ENCODE data around the gene IRX1.

IRX1 gene

DNA sequence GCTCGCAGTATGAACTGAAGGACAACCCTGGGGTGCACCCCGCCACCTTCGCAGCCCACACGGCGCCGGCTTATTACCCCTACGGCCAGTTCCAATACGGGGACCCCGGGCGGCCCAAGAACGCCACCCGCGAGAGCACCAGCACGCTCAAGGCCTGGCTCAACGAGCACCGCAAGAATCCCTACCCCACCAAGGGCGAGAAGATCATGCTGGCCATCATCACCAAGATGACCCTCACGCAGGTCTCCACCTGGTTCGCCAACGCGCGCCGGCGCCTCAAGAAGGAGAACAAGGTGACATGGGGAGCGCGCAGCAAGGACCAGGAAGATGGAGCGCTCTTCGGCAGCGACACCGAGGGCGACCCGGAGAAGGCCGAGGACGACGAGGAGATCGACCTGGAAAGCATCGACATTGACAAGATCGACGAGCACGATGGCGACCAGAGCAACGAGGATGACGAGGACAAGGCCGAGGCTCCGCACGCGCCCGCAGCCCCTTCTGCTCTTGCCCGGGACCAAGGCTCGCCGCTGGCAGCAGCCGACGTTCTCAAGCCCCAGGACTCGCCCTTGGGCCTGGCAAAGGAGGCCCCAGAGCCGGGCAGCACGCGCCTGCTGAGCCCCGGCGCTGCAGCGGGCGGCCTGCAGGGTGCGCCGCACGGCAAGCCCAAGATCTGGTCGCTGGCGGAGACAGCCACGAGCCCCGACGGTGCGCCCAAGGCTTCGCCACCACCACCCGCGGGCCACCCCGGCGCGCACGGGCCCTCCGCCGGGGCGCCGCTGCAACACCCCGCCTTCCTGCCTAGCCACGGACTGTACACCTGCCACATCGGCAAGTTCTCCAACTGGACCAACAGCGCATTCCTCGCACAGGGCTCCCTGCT, 3.8 kb downstream of the IRX1 start:
- H3K4me2 ChIP-seq (ENCODE audit: insufficient read depth, low read length, poor library complexity, severe bottlenecking) = peak overlapping the region; percentile 75
- WGBS, 2 donors (ENCODE audit: extremely low coverage in 2 of 2, insufficient read length in 2 of 2, insufficient replicate concordance in 1 of 2) = no CpG with 5 or more reads among the region's 86 CpGs
- peak overlapping the region; percentile 84 for H2BK12ac ChIP-seq (ENCODE audit: low read length)
- peak overlapping the region; percentile 44 for H3K9ac ChIP-seq (ENCODE audit: low read depth, low read length, poor library complexity)
- peak overlapping the region; percentile 99 for H2BK15ac ChIP-seq (ENCODE audit: low read length)
- peak overlapping the region; percentile 72 for H2BK120ac ChIP-seq (ENCODE audit: low read depth, low read length)
- peak overlapping the region; percentile 96 for H3K18ac ChIP-seq (ENCODE audit: low read length)
- peaks cover 5% of the 10 kb centered on the region for H3K79me1 ChIP-seq (ENCODE audit: low read depth, low read length)
- H3K4ac ChIP-seq (ENCODE audit: low read length) = peak overlapping the region; percentile 23
- H4K8ac ChIP-seq (ENCODE audit: low read depth, low read length) = no peak overlapping the region
- peak overlapping the region; percentile 85 for H3K23ac ChIP-seq (ENCODE audit: low read depth, low read length, poor library complexity)
- DNase-seq (ENCODE audit: low spot score) = no peak
- peak overlapping the region; percentile 71 for H2AK5ac ChIP-seq (ENCODE audit: low read depth, low read length)
- H3K9me3 ChIP-seq (replicated peaks in 1 of 2; ENCODE audit: control insufficient read depth in 2 of 2, insufficient read depth in 1 of 2, low read depth in 1 of 2, low read length in 2 of 2) = peaks cover 3 to 41% of the 10 kb centered on the region in 2 donors
- H3K4me1 ChIP-seq (ENCODE audit: control insufficient read depth in 2 of 2, insufficient read depth in 1 of 2, low read depth in 1 of 2, low read length in 2 of 2) = peaks cover 3 to 14% of the 10 kb centered on the region in 2 donors
- H2BK5ac ChIP-seq (ENCODE audit: low read length) = peak overlapping the region; percentile 8
- peak overlapping the region in 1 of 2 donors; percentile 48 for H3K4me3 ChIP-seq (ENCODE audit: low read length in 2 of 2)
- H4K91ac ChIP-seq (ENCODE audit: low read depth, low read length, poor library complexity) = peak overlapping the region; percentile 53
- H3K36me3 ChIP-seq (replicated peaks in 1 of 2; ENCODE audit: control insufficient read depth in 2 of 2, insufficient read depth in 2 of 2, low read length in 2 of 2) = peaks cover 0 to 55% of the 10 kb centered on the region in 2 donors
- no peak overlapping the region for H2AFZ ChIP-seq (ENCODE audit: low read length)
- peak overlapping the region; percentile 82 for H3K14ac ChIP-seq (ENCODE audit: low read length)
- H3K27me3 ChIP-seq (ENCODE audit: control insufficient read depth in 3 of 3, insufficient read depth in 3 of 3, low read depth in 1 of 3, low read length in 3 of 3) = peaks cover 0 to 92% (median 44%) of the 10 kb centered on the region in 3 experiments
- no peak overlapping the region for H3K27ac ChIP-seq (replicated peaks; ENCODE audit: low read length)

DNA sequence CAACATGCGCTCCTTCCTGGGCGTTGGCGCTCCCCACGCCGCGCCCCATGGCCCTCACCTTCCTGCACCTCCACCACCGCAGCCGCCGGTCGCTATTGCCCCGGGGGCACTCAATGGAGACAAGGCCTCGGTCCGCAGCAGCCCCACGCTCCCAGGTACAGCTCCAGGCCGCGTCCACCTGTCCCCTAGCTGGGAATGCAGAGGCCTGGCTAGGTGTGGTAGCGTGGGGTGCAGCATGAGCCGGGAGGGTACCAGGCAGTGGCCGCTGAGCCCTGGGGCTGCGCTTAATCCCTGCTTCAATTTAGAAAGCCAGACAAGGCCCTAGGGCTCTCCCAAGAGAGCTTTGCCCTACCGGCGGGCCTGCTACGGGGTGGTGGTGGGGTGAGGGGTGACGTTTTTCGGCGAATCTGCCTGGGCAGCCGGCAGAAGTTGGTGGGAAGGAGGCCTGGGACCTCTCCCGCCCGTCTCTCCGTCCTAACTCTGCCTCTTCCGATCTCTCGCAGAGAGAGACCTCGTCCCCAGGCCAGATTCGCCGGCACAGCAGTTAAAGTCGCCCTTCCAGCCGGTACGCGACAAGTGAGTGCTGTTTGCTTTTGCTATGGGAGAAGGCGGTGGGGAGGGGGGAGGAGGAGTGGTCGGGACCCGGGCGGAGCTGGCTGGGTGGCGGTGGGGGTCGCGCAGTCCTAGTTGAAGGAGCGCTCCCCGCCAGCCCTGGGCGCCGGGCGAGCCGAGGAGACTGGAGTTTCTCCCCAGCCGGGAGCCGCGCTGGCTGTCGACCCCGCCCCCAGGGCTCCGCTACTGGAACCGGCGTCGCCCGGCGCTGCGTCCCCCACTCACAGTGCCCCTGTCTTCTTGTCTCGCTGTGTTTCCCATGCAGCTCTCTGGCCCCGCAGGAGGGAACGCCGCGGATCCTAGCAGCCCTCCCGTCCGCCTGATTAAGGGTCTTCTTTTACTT, 4.8 kb downstream of the IRX1 start:
- peak overlapping the region; percentile 75 for H3K4me2 ChIP-seq (ENCODE audit: insufficient read depth, low read length, poor library complexity, severe bottlenecking)
- H2AFZ ChIP-seq (ENCODE audit: low read length) = no peak overlapping the region

GRCh38 chr5:3601061-3601710, 5.6 kb downstream of the IRX1 start:
- Histone ChIP-seq H3K4me2 (ENCODE audit: insufficient read depth, low read length, poor library complexity, severe bottlenecking) (peak overlapping the region; percentile 75), H4K91ac (ENCODE audit: low read depth, low read length, poor library complexity) (no peak overlapping the region), H2BK5ac (ENCODE audit: low read length) (no peak overlapping the region), H3K27me3 (ENCODE audit: control insufficient read depth in 3 of 3, insufficient read depth in 3 of 3, low read depth in 1 of 3, low read length in 3 of 3) (peaks cover 0 to 97% (median 42%) of the 10 kb centered on the region in 3 experiments), H2BK12ac (ENCODE audit: low read length) (no peak overlapping the region), H3K14ac (ENCODE audit: low read length) (no peak overlapping the region), H2AK5ac (ENCODE audit: low read depth, low read length) (no peak overlapping the region), H2BK120ac (ENCODE audit: low read depth, low read length) (no peak overlapping the region), H3K23ac (ENCODE audit: low read depth, low read length, poor library complexity) (no peak overlapping the region), H3K4ac (ENCODE audit: low read length) (no peak overlapping the region), H3K4me1 (ENCODE audit: control insufficient read depth in 2 of 2, insufficient read depth in 1 of 2, low read depth in 1 of 2, low read length in 2 of 2) (peaks cover 0 to 14% of the 10 kb centered on the region in 2 donors), H4K8ac (ENCODE audit: low read depth, low read length) (no peak overlapping the region), H3K9me3 (replicated peaks in 1 of 2; ENCODE audit: control insufficient read depth in 2 of 2, insufficient read depth in 1 of 2, low read depth in 1 of 2, low read length in 2 of 2) (peaks cover 3 to 44% of the 10 kb centered on the region in 2 donors), H3K27ac (replicated peaks; ENCODE audit: low read length) (no peak overlapping the region), H3K4me3 (ENCODE audit: low read length in 2 of 2) (no peak overlapping the region), H2BK15ac (ENCODE audit: low read length) (no peak overlapping the region), H3K18ac (ENCODE audit: low read length) (no peak overlapping the region), H3K36me3 (replicated peaks in 1 of 2; ENCODE audit: control insufficient read depth in 2 of 2, insufficient read depth in 2 of 2, low read length in 2 of 2) (peaks cover 0 to 72% of the 10 kb centered on the region in 2 donors), H3K9ac (ENCODE audit: low read depth, low read length, poor library complexity) (no peak overlapping the region), H3K79me1 (ENCODE audit: low read depth, low read length) (peaks cover 5% of the 10 kb centered on the region), H2AFZ (ENCODE audit: low read length) (no peak overlapping the region)
- WGBS, 2 donors (ENCODE audit: extremely low coverage in 2 of 2, insufficient read length in 2 of 2, insufficient replicate concordance in 1 of 2) = no CpG with 5 or more reads among the region's 23 CpGs
- DNase-seq (ENCODE audit: low spot score) = no peak

More for the DNA sequence above, 4.8 kb downstream of the IRX1 start:
- Histone ChIP-seq H4K91ac (ENCODE audit: low read depth, low read length, poor library complexity) (no peak overlapping the region), H3K4me3 (ENCODE audit: low read length in 2 of 2) (peak overlapping the region in 1 of 2 donors; percentile 13), H3K27me3 (ENCODE audit: control insufficient read depth in 3 of 3, insufficient read depth in 3 of 3, low read depth in 1 of 3, low read length in 3 of 3) (peaks cover 0 to 93% (median 42%) of the 10 kb centered on the region in 3 experiments), H3K4me1 (ENCODE audit: control insufficient read depth in 2 of 2, insufficient read depth in 1 of 2, low read depth in 1 of 2, low read length in 2 of 2) (peaks cover under 1 to 13% of the 10 kb centered on the region in 2 donors), H3K27ac (replicated peaks; ENCODE audit: low read length) (no peak overlapping the region), H3K23ac (ENCODE audit: low read depth, low read length, poor library complexity) (peak overlapping the region; percentile 34), H3K79me1 (ENCODE audit: low read depth, low read length) (peaks cover 5% of the 10 kb centered on the region), H2BK5ac (ENCODE audit: low read length) (peak overlapping the region; percentile 8), H4K8ac (ENCODE audit: low read depth, low read length) (no peak overlapping the region), H2BK120ac (ENCODE audit: low read depth, low read length) (peak overlapping the region; percentile 44), H3K14ac (ENCODE audit: low read length) (peak overlapping the region; percentile 25), H3K9ac (ENCODE audit: low read depth, low read length, poor library complexity) (peak overlapping the region; percentile 34), H2AK5ac (ENCODE audit: low read depth, low read length) (peak overlapping the region; percentile 71), H3K18ac (ENCODE audit: low read length) (peak overlapping the region; percentile 85), H3K9me3 (replicated peaks in 1 of 2; ENCODE audit: control insufficient read depth in 2 of 2, insufficient read depth in 1 of 2, low read depth in 1 of 2, low read length in 2 of 2) (peaks cover 3 to 41% of the 10 kb centered on the region in 2 donors), H3K36me3 (replicated peaks in 1 of 2; ENCODE audit: control insufficient read depth in 2 of 2, insufficient read depth in 2 of 2, low read length in 2 of 2) (peaks cover 0 to 64% of the 10 kb centered on the region in 2 donors), H3K4ac (ENCODE audit: low read length) (no peak overlapping the region), H2BK12ac (ENCODE audit: low read length) (peak overlapping the region; percentile 84), H2BK15ac (ENCODE audit: low read length) (peak overlapping the region; percentile 99)
- no peak for DNase-seq (ENCODE audit: low spot score)
- no CpG with 5 or more reads among the region's 71 CpGs for whole genome bisulfite sequencing, 2 donors (ENCODE audit: extremely low coverage in 2 of 2, insufficient read length in 2 of 2, insufficient replicate concordance in 1 of 2)
